HepG2 (cell line): ENCODE data around the gene MYO5A. TPM values are rescaled to one million over a fixed set of nuclear protein-coding genes. Genes with fewer than 3 reads are reported as not detected.
"Not testable (repeated sequence)": the region's sequence is repeated elsewhere in the genome, so short reads cannot be mapped to it uniquely, and the experiment has no call there.

Experiments used
- ATAC-seq: fragments of 200-7000 bp; cut with Tn5 transposase; 3 replicates; pipeline ENCODE4 v1.9.1; 2020; ENCODE audit warnings: mild to moderate bottlenecking, moderate library complexity
- BruUV-seq: library from RNA; stranded (reverse); fragments of 400-500 nt; replicated peaks from 2 replicates; lab custom pipeline; 2021; lab: Mats Ljungman, UMichigan
- CTCF ChIA-PET: fragments of 300-600 bp; formaldehyde crosslinking; extraction: SDS; loops from one replicate; lab custom pipeline; 2021; ENCODE audit warnings: low total read pairs, inconsistent platforms, low intra/inter-chr PET ratio; lab: Yijun Ruan, JAX
- POLR2A ChIA-PET: fragments of 350-600 bp; sonication (Branson Sonifier 250); formaldehyde crosslinking; loops from one replicate; lab custom pipeline; 2020; ENCODE audit warnings: antibody characterized with exemption, inconsistent platforms; lab: Yijun Ruan, JAX
- DNase-seq: peaks from one replicate; pipeline ENCODE4 v3.0.0-alpha.2; 2015; ENCODE audit warnings: low spot score
- FAIRE-seq: peaks from 3 replicates; lab custom pipeline; 2011; peaks lifted over from hg19 to GRCh38; lab: Jason Lieb, UNC
- H2AFZ ChIP-seq: one replicate; pipeline ENCODE4 v1.6.1; 2011; ENCODE audit warnings: low read length, inconsistent platforms
- H3K27ac ChIP-seq: fragments of 300-600 bp; 3 replicates; pipeline ENCODE4 v1.8.0; 2011; ENCODE audit warnings: mixed run types, mild to moderate bottlenecking, mixed read lengths, low read length, inconsistent platforms; ENCODE audit not compliant: insufficient read depth; ENCODE audit errors: extremely low read length
- H3K27me3 ChIP-seq, 2 experiments: fragments of 200-600 bp in 1 of 2; 2 replicates in 1 of 2; 3 replicates in 1 of 2; pipeline versions ENCODE4 v1.6.0 to v1.8.0; 2011; ENCODE audit warnings: low read length in 2 of 2, mild to moderate bottlenecking in 2 of 2, moderate library complexity in 2 of 2, inconsistent platforms in 1 of 2; ENCODE audit not compliant: insufficient read depth in 2 of 2, control insufficient read depth in 1 of 2
- H3K36me3 ChIP-seq, 2 experiments: fragments of 200-600 bp in 1 of 2; replicated peaks in 1 of 2; 2 replicates in 1 of 2; 3 replicates in 1 of 2; pipeline versions ENCODE4 v1.5.1 to v1.8.0; 2011; ENCODE audit warnings: low read length in 2 of 2, inconsistent platforms in 1 of 2; ENCODE audit not compliant: insufficient read depth in 2 of 2, control insufficient read depth in 1 of 2
- H3K4me1 ChIP-seq: 2 replicates; pipeline ENCODE4 v1.5.1; 2012; ENCODE audit warnings: low read length, inconsistent platforms; ENCODE audit not compliant: insufficient read depth
- H3K4me2 ChIP-seq: 2 replicates; pipeline ENCODE4 v1.6.0; 2011; ENCODE audit warnings: low read depth, low read length, inconsistent platforms
- H3K4me3 ChIP-seq, 3 experiments: fragments of 200-600 bp in 1 of 3; sonication (generic), shearing (Covaris generic) in 1 of 3; replicated peaks in 1 of 3; 2 replicates each; pipeline ENCODE4 v1.5.1; 2011 to 2016; ENCODE audit warnings: low read length in 3 of 3, inconsistent platforms in 2 of 3, low read depth in 2 of 3, mild to moderate bottlenecking in 2 of 3, control low read depth in 1 of 3, mixed read lengths in 1 of 3; ENCODE audit not compliant: insufficient read depth in 1 of 3
- H3K79me2 ChIP-seq: one replicate; pipeline ENCODE4 v1.6.1; 2011; ENCODE audit warnings: low read length, inconsistent platforms; ENCODE audit not compliant: insufficient read depth
- H3K9ac ChIP-seq: 2 replicates; pipeline ENCODE4 v1.6.0; 2011; ENCODE audit warnings: mild to moderate bottlenecking, low read depth, low read length, inconsistent platforms; ENCODE audit not compliant: insufficient read depth
- H3K9me3 ChIP-seq: 2 replicates; pipeline ENCODE4 v1.5.1; 2012; ENCODE audit warnings: mild to moderate bottlenecking, low read length
- H4K20me1 ChIP-seq: 2 replicates; pipeline ENCODE4 v1.6.0; 2011; ENCODE audit warnings: inconsistent platforms, mild to moderate bottlenecking, low read length, moderate library complexity; ENCODE audit not compliant: insufficient read depth
- CCDC6 ChIP-seq: sonication (generic); formaldehyde crosslinking; IDR thresholded peaks from 2 replicates; pipeline ENCODE4 v1.8.1; 2022; ENCODE audit warnings: mild to moderate bottlenecking, missing genetic modification reagents, moderate library complexity
- EZH2 ChIP-seq: conservative IDR thresholded peaks from 2 replicates; pipeline ENCODE4 v1.6.1; 2012; ENCODE audit warnings: mild to moderate bottlenecking, low read depth, low read length, moderate library complexity
- FOXA1 ChIP-seq, 2 experiments: fragments of 450-650 bp in 1 of 2; sonication (generic) in 1 of 2; formaldehyde crosslinking in 1 of 2; IDR thresholded peaks; 2 replicates each; pipeline versions ENCODE4 v1.4.0 to v1.6.1; 2016 to 2020; ENCODE audit warnings: missing genetic modification reagents in 1 of 2
- IRX3 ChIP-seq: sonication (generic); formaldehyde crosslinking; IDR thresholded peaks from 2 replicates; pipeline ENCODE4 v1.8.1; 2023; ENCODE audit warnings: mild to moderate bottlenecking, low read depth, missing genetic modification reagents, borderline replicate concordance
- MLLT10 ChIP-seq: sonication (generic); formaldehyde crosslinking; IDR thresholded peaks from 2 replicates; pipeline ENCODE4 v1.4.0; 2020; ENCODE audit warnings: missing genetic modification reagents
- NFRKB ChIP-seq: fragments of 450-650 bp; IDR thresholded peaks from 2 replicates; pipeline ENCODE4 v1.6.1; 2017
- SMC3 ChIP-seq: IDR thresholded peaks from 2 replicates; pipeline ENCODE4 v1.6.1; 2011; ENCODE audit warnings: low read length, improper control_type of control experiment
- TBP ChIP-seq: sonication (generic); formaldehyde crosslinking; IDR thresholded peaks from 2 replicates; pipeline ENCODE4 v1.5.0; 2020; ENCODE audit warnings: missing genetic modification reagents
- TBX3 ChIP-seq: fragments of 450-650 bp; IDR thresholded peaks from 2 replicates; pipeline ENCODE4 v1.6.1; 2017; ENCODE audit warnings: antibody characterized with exemption, mild to moderate bottlenecking, inconsistent platforms, borderline replicate concordance
- ZFP82 ChIP-seq: sonication (generic); formaldehyde crosslinking; IDR thresholded peaks from 2 replicates; pipeline ENCODE4 v1.5.1; 2020; ENCODE audit warnings: mild to moderate bottlenecking, missing genetic modification reagents, borderline replicate concordance
- ZNF460 ChIP-seq: sonication (generic); formaldehyde crosslinking; IDR thresholded peaks from 2 replicates; pipeline ENCODE4 v1.5.1; 2020; ENCODE audit warnings: missing genetic modification reagents, mild to moderate bottlenecking, borderline replicate concordance
- ZNF564 ChIP-seq: sonication (generic); formaldehyde crosslinking; IDR thresholded peaks from 2 replicates; pipeline ENCODE4 v1.8.1; 2023; ENCODE audit warnings: mild to moderate bottlenecking, missing genetic modification reagents
- ZNF703 ChIP-seq: sonication (generic); formaldehyde crosslinking; IDR thresholded peaks from 2 replicates; pipeline ENCODE4 v1.5.1; 2020; ENCODE audit warnings: missing genetic modification reagents, mild to moderate bottlenecking, moderate library complexity, borderline replicate concordance
- ZNF768 ChIP-seq: sonication (generic); formaldehyde crosslinking; IDR thresholded peaks from 2 replicates; pipeline ENCODE4 v1.4.0; 2020; ENCODE audit warnings: missing genetic modification reagents
- WGBS: methylation state at CpG from one replicate; pipeline ENCODE4 v1.1.6; 2017; ENCODE audit warnings: low lambda C conversion rate; 5-methylcytosine and 5-hydroxymethylcytosine counted together
- in situ Hi-C: cut with HindIII; loops from 2 replicates; pipeline ENCODE4 v1.10.0; 2017; ENCODE audit warnings: low pct_unique_long_range_greater_than_20kb; ENCODE audit not compliant: extremely low pct_ligation_motif_present
- intact Hi-C: fragments of 100-400 bp; cut with micrococcal nuclease; formaldehyde crosslinking; loops from one replicate; pipeline ENCODE4 v1.10.0; 2022; ENCODE audit not compliant: unreplicated experiment
- polyA plus RNA-seq, 8 experiments: library from polyadenylated mRNA; depleted of rRNA in 3 of 8; stranded (reverse) in 7 of 8; unstranded in 1 of 8; fragments of >200 nt; fragmentation: Illumina TruSeq in 4 of 8; extraction: Trizol in 4 of 8; gene quantifications; 2 replicates each; pipeline versions ENCODE4 v1.2.1 to v1.2.3, GENCODE V29; 2011 to 2016; ENCODE audit warnings: low read depth in 4 of 8, missing spikeins in 1 of 8, mixed read lengths in 1 of 8; ENCODE audit not compliant: insufficient read depth in 1 of 8
- total RNA-seq, 5 experiments: library from RNA; depleted of rRNA; stranded (reverse); fragments of >200 nt; fragmentation: Illumina TruSeq; extraction: Trizol; gene quantifications; 2 replicates each; pipeline ENCODE4 v1.2.3, GENCODE V29; 2016; ENCODE audit warnings: low read depth in 1 of 5
- TF ChIP-seq, protein P1 (sequence below): sonication (generic); formaldehyde crosslinking; IDR thresholded peaks from 2 replicates; pipeline ENCODE4 v1.4.0; 2020; ENCODE audit warnings: mild to moderate bottlenecking, missing genetic modification reagents

MYO5A gene
- total and polyA plus RNA-seq, 2 of the 13 experiments (the other 11 are each of a cell fraction or from before 2014, with no cell fraction given) = 2.8 to 4.8 TPM

DNA sequence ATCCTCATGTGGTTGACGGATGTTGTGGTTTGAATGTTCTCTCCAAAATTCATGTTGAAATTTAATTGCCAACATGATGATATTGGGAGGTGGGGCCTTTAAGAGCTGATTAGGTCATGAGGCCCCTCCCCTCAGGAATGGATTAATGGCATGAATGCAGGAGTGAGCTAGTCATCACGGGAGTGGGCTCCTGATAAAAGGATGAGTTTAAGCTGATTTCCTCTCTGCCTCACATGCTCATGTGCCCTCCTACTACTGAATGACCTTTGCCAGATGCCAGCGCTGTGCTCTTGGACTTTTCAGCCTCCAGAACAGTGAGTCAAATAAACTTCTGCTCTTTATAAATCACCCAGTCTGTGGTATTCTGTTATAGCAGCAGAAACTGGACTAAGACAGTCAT lies 111.2 kb downstream of the MYO5A start:
- POLR2A ChIA-PET = no interaction called here
- H3K4me3 ChIP-seq = no peak overlapping the region
- TF ChIP-seq ZNF703 (no peak), ZNF564 (CRISPR knock-in tag) (peak; percentile 88; the same call in 1 of the 2 replicates)
- TF ChIP-seq, all 625 proteins: peak for 1
- H3K4me1 ChIP-seq = no peaks in the 10 kb centered on the region
- H3K27ac ChIP-seq = no peak overlapping the region
- H3K9ac ChIP-seq = no peak overlapping the region
- intact Hi-C loops = no loop called here
- H3K36me3 ChIP-seq = no peaks in the 10 kb centered on the region
- H3K4me2 ChIP-seq = no peak overlapping the region
- BruUV-seq = no TSS peak
- 46% methylated on average over 3 of the region's 3 CpGs for WGBS
- in situ Hi-C loops = no loop called here
- H2AFZ ChIP-seq = no peak overlapping the region
- DNase-seq = no peak
- ATAC-seq = no peak
- no peaks in the 10 kb centered on the region for H3K9me3 ChIP-seq
- no peaks in the 10 kb centered on the region for H4K20me1 ChIP-seq
- no peaks in the 10 kb centered on the region for H3K27me3 ChIP-seq
- CTCF ChIA-PET = no interaction called here
- no peak for FAIRE-seq
- no peaks in the 10 kb centered on the region for H3K79me2 ChIP-seq

DNA sequence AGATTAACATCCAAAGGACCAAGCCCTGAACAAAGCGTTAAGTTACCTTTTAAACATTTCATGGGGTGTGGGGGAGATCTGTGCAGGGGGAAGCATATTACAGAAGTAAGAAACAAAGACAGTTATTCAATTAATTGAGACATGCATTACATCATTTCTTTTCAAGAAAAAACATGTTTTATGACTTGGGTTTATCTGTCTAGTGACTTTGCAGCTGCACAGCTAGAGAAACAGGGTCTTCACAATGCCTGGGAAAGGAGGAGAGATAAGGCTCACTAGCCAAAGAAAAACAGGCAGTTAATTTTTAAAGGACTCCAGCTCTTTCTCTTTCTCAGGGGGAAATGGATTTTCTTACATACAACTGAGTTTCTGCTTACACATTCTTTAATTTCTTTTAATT lies 112.1 kb downstream of the MYO5A start:
- in situ Hi-C loops, H3K9ac ChIP-seq, CTCF ChIA-PET, POLR2A ChIA-PET, H3K27ac ChIP-seq, DNase-seq, H3K4me1 ChIP-seq, H3K4me3 ChIP-seq, H4K20me1 ChIP-seq, H2AFZ ChIP-seq, BruUV-seq, H3K79me2 ChIP-seq, H3K36me3 ChIP-seq, intact Hi-C loops, H3K9me3 ChIP-seq, ATAC-seq, H3K4me2 ChIP-seq, FAIRE-seq, H3K27me3 ChIP-seq: not testable (repeated sequence)
- 96% methylated on average over 1 of the region's 1 CpG for WGBS

DNA sequence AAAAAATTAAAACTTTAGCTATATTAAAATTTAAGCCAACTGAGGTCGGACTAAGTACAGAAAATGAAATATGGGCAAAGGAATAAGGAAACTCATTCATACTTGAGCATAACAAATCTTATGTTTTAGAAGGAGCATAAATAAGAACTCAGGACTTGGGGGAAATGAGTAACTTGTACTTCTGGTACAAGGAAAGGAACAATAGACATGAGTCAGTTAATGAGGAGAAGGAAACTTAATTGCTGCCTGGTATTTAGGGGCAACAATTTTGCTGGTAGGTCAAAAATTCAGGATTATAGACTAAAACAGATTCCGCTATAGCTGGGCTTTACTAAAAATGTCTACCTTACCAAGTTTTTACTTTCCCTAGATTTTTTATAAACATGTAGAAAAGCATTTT lies 113.1 kb downstream of the MYO5A start:
- no peak for FAIRE-seq
- no peak for TF ChIP-seq ZFP82
- TF ChIP-seq CCDC6 (CRISPR knock-in tag) = no peak
- TF ChIP-seq ZNF460 = no peak
- TF ChIP-seq MLLT10 (CRISPR knock-in tag) = no peak
- no peak for TF ChIP-seq FOXA1 (IDR thresholded peaks at IDR 0.05)
- TF ChIP-seq FOXA1 (CRISPR knock-in tag; IDR thresholded peaks at IDR 0.05) = no peak
- no peak for TF ChIP-seq NFRKB
- no peak for TF ChIP-seq TBP
- no peak for TF ChIP-seq TBX3
- no peak for TF ChIP-seq IRX3
- TF ChIP-seq EZH2 = no peak
- TF ChIP-seq ZNF768 (CRISPR knock-in tag) = no peak
- TF ChIP-seq, protein P1, sequence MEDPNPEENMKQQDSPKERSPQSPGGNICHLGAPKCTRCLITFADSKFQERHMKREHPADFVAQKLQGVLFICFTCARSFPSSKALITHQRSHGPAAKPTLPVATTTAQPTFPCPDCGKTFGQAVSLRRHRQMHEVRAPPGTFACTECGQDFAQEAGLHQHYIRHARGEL (CRISPR knock-in tag) = no peak
- no peak for TF ChIP-seq SMC3

More for the DNA sequence above, 113.1 kb downstream of the MYO5A start:
- no peak overlapping the region for H3K9ac ChIP-seq
- no peaks in the 10 kb centered on the region for H3K4me1 ChIP-seq
- H3K79me2 ChIP-seq = no peaks in the 10 kb centered on the region
- no peak overlapping the region for H3K4me2 ChIP-seq
- no peak overlapping the region for H2AFZ ChIP-seq
- intact Hi-C loops = no loop called here
- in situ Hi-C loops = no loop called here
- H3K9me3 ChIP-seq = no peaks in the 10 kb centered on the region
- no peaks in the 10 kb centered on the region for H3K36me3 ChIP-seq
- 86% methylated on average over 2 of the region's 2 CpGs for WGBS
- ATAC-seq (no peak), DNase-seq (no peak)
- POLR2A ChIA-PET = no interaction called here
- H3K27me3 ChIP-seq = no peaks in the 10 kb centered on the region
- no TSS peak for BruUV-seq
- no peak overlapping the region for H3K27ac ChIP-seq
- H3K4me3 ChIP-seq = no peak overlapping the region
- no peaks in the 10 kb centered on the region for H4K20me1 ChIP-seq
- CTCF ChIA-PET = no interaction called here
